Ascending aorta (tissue), 2 donors: ENCODE data around the gene RUSF1. TPM values are rescaled to one million over a fixed set of nuclear protein-coding genes. Genes with fewer than 3 reads are reported as not detected.
"Not testable (repeated sequence)": the region's sequence is repeated elsewhere in the genome, so short reads cannot be mapped to it uniquely, and the experiment has no call there.

Source experiments
- DNase-seq, 2 donors: peaks; one replicate each; pipeline ENCODE4 v3.0.0-alpha.2; 2019; ENCODE audit warnings: low spot score in 2 of 2
- H3K27ac ChIP-seq, 2 donors: fragments of 200-600 bp; sonication (generic); one replicate each; pipeline ENCODE4 v1.5.1; 2016 to 2017; ENCODE audit warnings: mild to moderate bottlenecking in 1 of 2
- H3K27me3 ChIP-seq: fragments of 200-600 bp; sonication (generic); one replicate; pipeline ENCODE4 v1.5.1; 2017
- H3K36me3 ChIP-seq, 2 donors: fragments of 200-600 bp; sonication (generic); one replicate each; pipeline ENCODE4 v1.5.1; 2016
- H3K4me1 ChIP-seq, 2 donors: fragments of 200-600 bp; sonication (generic); one replicate each; pipeline ENCODE4 v1.5.1; 2016 to 2017; ENCODE audit warnings: mild to moderate bottlenecking in 1 of 2
- H3K4me3 ChIP-seq, 2 donors: fragments of 200-600 bp; sonication (generic); one replicate each; pipeline ENCODE4 v1.5.1; 2016 to 2017; ENCODE audit warnings: mild to moderate bottlenecking in 1 of 2
- H3K9me3 ChIP-seq, 2 donors: fragments of 200-600 bp; sonication (generic); one replicate each; pipeline ENCODE4 v1.5.1; 2016
- CTCF ChIP-seq, 3 experiments: fragments of 200-600 bp in 2 of 3; fragments of 450-650 bp in 1 of 3; sonication (generic) in 2 of 3; IDR thresholded peaks; one replicate each; pipeline ENCODE4 v1.5.1; 2016 to 2019; ENCODE audit warnings: antibody characterized with exemption in 3 of 3, mild to moderate bottlenecking in 1 of 3, moderate library complexity in 1 of 3
- intact Hi-C: fragments of 100-400 bp; cut with DNase I; formaldehyde crosslinking; loops from one replicate; pipeline ENCODE4 v1.15.1; 2023
- total RNA-seq: library from RNA; depleted of rRNA; stranded (reverse); fragments of >200 nt; gene quantifications from one replicate; pipeline ENCODE4 v1.1.0, GENCODE V29; 2016

RUSF1 gene
- total RNA-seq, 1 donor from 2014 or later = 80.9 TPM

- Histone ChIP-seq H3K4me3 (peak overlapping the region; percentile 47 to 68), H3K36me3 (no peaks in the 10 kb centered on the region), H3K9me3 (no peaks in the 10 kb centered on the region), H3K4me1 (no peaks in the 10 kb centered on the region), H3K27me3 (no peaks in the 10 kb centered on the region), H3K27ac (no peak overlapping the region)
- TF ChIP-seq CTCF (IDR thresholded peaks at IDR 0.05) = no peak
- intact Hi-C loops = no loop called here
- DNase-seq = no peak
Observed at GRCh38 chr16:31529108-31529936, 21.1 kb upstream of the RUSF1 start.

GRCh38 chr16:31528523-31529107 lies 20.4 kb upstream of the RUSF1 start:
- intact Hi-C loops = no loop called here
- no peak for TF ChIP-seq CTCF (IDR thresholded peaks at IDR 0.05)
- H3K27ac ChIP-seq = no peak overlapping the region
- H3K4me3 ChIP-seq = peak overlapping the region; percentile 47 to 68
- DNase-seq = no peak
- H3K36me3 ChIP-seq = no peaks in the 10 kb centered on the region
- no peaks in the 10 kb centered on the region for H3K4me1 ChIP-seq
- no peaks in the 10 kb centered on the region for H3K9me3 ChIP-seq
- no peaks in the 10 kb centered on the region for H3K27me3 ChIP-seq

- H3K36me3 ChIP-seq = no peaks in the 10 kb centered on the region
- no peaks in the 10 kb centered on the region for H3K27me3 ChIP-seq
- H3K4me3 ChIP-seq = peak within 1 kb of the TSS; percentile 47 to 68
- no peak within 1 kb of the TSS for H3K27ac ChIP-seq
- no peaks in the 10 kb centered on the region for H3K9me3 ChIP-seq
- DNase-seq = no peak
- intact Hi-C loops = no loop called here
- no peak for TF ChIP-seq CTCF (IDR thresholded peaks at IDR 0.05)
- no peaks in the 10 kb centered on the region for H3K4me1 ChIP-seq
Observed at GRCh38 chr16:31527734-31528274, 19.6 kb upstream of the RUSF1 start, which contains the start of gene AHSP. TSS of gene AHSP (plus strand) at chr16:31527900. CDS start at chr16:31528140, 240 bp downstream.

GRCh38 chr16:31525113-31525512 lies 16.9 kb upstream of the RUSF1 start:
- Histone ChIP-seq H3K27ac (no peak overlapping the region), H3K4me3 (no peak overlapping the region), H3K9me3 (no peaks in the 10 kb centered on the region), H3K4me1 (no peaks in the 10 kb centered on the region), H3K36me3 (no peaks in the 10 kb centered on the region), H3K27me3 (no peaks in the 10 kb centered on the region)
- intact Hi-C loops = no loop called here
- DNase-seq = no peak
- no peak for TF ChIP-seq CTCF (IDR thresholded peaks at IDR 0.05)

- DNase-seq, H3K27me3 ChIP-seq, H3K9me3 ChIP-seq, intact Hi-C loops, H3K27ac ChIP-seq, H3K36me3 ChIP-seq, H3K4me1 ChIP-seq, H3K4me3 ChIP-seq: not testable (repeated sequence)
Observed at GRCh38 chr16:31523768-31524167, 15.6 kb upstream of the RUSF1 start.

- Histone ChIP-seq H3K27ac (no peak overlapping the region), H3K9me3 (no peaks in the 10 kb centered on the region), H3K4me3 (no peak overlapping the region), H3K27me3 (no peaks in the 10 kb centered on the region), H3K36me3 (no peaks in the 10 kb centered on the region), H3K4me1 (no peaks in the 10 kb centered on the region)
- intact Hi-C loops = no loop called here
- no peak for DNase-seq
- no peak for TF ChIP-seq CTCF (IDR thresholded peaks at IDR 0.05)
Observed at GRCh38 chr16:31522071-31522470, 13.9 kb upstream of the RUSF1 start.
